CD4-positive, alpha-beta T cell treated with Interleukin-21 for 1 hour (primary cell): ENCODE measurements around the gene KRTAP5-9.
"Not testable (repeated sequence)": the region's sequence is repeated elsewhere in the genome, so short reads cannot be mapped to it uniquely, and the experiment has no call there.

Source experiments
- DNase-seq: peaks from one replicate; pipeline ENCODE4 v3.0.0-alpha.2; 2020

The KRTAP5-9 gene

GRCh38 chr11:71534711-71535608 lies 13.3 kb upstream of the KRTAP5-9 start:
- DNase-seq: not testable (repeated sequence)

DNA sequence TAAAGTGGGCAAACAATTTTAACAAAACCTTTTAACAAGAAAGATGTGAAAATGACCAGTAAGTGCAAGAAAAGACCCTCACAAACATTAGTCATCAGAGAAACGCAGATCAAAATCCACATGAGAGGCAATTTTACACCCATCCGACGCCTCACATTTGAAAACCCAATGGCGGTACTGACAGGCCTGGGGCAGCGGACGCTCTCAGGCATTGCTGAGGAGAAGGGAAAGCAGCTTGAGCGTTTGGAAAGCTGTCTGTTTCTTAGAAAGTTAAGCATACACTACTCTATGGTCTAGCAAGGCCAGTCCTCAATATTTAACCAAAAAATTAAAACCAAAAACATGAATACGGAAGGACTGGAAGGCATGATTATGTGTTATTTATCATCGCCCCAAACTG lies 12.4 kb upstream of the KRTAP5-9 start:
- DNase-seq: no peak

- no peak for DNase-seq
Observed at GRCh38 chr11:71537537-71537936, 10.7 kb upstream of the KRTAP5-9 start.

- not testable (repeated sequence) for DNase-seq
Observed at GRCh38 chr11:71537977-71538665, 10.1 kb upstream of the KRTAP5-9 start, which contains the start of gene KRTAP5-8. Gene KRTAP5-8, plus strand, starts transcription at chr11:71538025. Its CDS starts 31 bp downstream, at chr11:71538056.

GRCh38 chr11:71538666-71538990 lies 9.6 kb upstream of the KRTAP5-9 start:
- DNase-seq: no peak

- DNase-seq: no peak
Observed at GRCh38 chr11:71539017-71539416, 9.2 kb upstream of the KRTAP5-9 start.

- DNase-seq: not testable (repeated sequence)
Observed at GRCh38 chr11:71539971-71540370, 8.2 kb upstream of the KRTAP5-9 start.

- not testable (repeated sequence) for DNase-seq
Observed at GRCh38 chr11:71540521-71541304, 7.5 kb upstream of the KRTAP5-9 start.

DNA sequence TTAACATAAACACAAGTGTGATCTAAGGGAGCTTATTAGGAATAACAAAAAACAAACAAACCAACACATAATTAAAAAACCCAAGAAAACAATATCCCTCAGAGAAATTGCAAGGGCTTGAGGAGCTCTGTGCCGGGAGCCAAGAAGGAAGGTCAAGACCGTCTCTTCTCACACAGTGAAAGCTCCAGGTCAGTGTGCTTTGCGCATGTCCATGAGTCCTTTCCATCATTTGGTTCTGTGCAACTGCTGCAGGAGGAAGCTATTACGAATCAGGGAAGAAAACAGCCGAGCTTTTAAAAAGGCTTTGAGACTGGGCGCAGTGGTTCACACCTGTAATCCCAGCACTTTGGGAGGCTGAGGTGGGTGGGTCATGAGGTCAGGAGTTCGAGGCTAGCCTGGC lies 5.8 kb upstream of the KRTAP5-9 start:
- DNase-seq: no peak

DNA sequence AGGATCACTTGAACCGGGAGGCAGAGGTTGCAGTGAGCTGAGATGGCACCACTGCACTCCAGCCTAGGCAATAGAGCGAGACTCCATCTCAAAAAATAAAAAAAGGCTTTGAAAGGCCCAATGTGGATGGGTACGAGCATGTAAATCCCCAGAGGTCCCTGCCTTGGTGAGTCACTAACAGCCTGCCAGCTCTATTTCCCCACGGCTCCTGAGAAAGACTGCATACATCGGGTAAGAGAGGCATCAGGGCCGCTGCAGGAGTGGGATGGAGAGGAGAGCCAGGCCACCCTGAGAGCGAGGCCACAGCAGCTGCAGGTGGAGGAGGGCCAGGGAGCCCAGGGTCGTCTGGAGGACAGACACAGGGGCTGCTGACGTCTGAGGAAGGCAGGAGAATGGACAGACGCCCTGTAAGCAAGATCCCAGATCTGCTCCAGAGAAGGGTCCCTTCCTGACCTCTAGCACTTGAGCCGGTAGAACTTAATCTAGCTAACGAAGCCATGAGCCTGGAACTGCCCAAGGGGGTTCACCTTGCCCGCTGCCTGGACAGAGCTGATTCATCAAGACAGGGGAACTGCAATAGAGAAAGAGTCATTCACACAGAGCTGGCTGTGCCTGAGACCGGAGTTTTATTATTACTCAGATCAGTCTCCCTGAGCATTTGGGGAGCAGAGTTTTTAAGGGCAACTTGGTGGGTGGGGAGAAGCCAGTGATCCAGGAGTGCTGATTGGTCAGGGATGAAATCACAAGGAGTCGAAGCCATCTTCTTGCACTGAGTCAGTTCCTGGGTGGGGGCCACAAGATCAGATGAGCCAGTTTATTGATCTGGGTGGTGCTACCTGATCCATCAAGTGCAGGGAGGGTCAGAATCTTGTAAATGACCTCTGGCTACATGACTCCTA lies 5.1 kb upstream of the KRTAP5-9 start:
- no peak for DNase-seq

DNA sequence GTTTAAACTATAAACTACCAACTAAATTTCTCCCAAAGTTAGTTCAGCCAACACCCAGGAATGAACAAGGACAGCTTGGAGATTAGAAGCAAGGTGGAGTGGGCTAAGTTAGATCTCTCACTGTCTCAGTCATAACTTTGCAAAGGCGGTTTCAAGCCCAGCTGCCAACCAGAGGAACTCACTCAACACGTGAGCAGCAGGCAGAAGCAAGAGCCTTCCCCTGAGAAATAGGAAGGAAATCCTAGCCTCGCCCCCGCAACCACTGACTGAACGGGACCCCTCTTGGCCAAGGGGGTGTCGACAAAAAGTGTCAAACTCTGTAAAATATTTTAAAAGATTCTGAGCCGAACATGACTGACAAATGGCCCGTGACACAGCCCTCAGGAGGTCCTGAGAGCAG lies 4.4 kb upstream of the KRTAP5-9 start:
- DNase-seq: no peak

DNA sequence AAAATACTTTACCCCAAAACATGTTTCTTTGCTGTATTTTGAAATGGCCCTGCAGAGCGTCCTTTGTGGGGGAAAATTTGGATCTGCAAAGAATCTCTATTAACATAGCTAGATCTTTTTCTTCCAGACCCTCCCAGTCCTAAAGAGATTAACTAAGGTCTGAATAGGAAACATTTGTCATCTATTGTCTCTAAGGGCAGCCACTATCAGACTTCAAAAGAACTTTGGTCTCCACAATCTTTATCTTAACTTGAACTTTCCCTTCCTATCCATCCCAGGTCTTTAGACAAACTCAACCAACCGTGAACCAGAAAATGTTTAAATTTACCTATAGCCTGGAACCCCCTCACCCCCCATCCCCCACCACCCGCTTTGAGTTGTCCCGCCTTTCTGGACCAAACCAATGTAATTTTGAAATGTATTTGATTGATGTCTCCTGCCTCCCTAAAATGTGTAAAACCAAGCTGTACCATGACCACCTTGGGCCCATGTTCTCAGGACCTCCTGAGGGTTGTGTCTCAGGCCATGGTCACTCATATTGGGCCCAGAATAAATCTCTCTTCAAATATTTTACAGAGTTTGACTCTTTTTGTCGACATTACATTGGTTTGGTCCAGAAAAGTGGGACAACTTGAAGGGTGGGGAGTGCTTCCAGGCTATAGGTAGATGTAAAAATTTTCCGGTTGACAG lies 3.5 kb upstream of the KRTAP5-9 start:
- DNase-seq: no peak

GRCh38 chr11:71545405-71545966 lies 2.7 kb upstream of the KRTAP5-9 start:
- no peak for DNase-seq

DNA sequence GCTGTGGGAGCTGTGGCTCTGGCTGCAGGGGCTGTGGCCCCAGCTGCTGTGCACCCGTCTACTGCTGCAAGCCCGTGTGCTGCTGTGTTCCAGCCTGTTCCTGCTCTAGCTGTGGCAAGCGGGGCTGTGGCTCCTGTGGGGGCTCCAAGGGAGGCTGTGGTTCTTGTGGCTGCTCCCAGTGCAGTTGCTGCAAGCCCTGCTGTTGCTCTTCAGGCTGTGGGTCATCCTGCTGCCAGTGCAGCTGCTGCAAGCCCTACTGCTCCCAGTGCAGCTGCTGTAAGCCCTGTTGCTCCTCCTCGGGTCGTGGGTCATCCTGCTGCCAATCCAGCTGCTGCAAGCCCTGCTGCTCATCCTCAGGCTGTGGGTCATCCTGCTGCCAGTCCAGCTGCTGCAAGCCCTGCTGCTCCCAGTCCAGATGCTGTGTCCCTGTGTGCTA lies 514 bp downstream of the KRTAP5-9 start:
- DNase-seq: no peak

- DNase-seq: no peak
Observed at GRCh38 chr11:71551711-71552110, 3.5 kb downstream of the KRTAP5-9 start.

- no peak for DNase-seq
Observed at GRCh38 chr11:71554996-71555395, 6.8 kb downstream of the KRTAP5-9 start.

DNA sequence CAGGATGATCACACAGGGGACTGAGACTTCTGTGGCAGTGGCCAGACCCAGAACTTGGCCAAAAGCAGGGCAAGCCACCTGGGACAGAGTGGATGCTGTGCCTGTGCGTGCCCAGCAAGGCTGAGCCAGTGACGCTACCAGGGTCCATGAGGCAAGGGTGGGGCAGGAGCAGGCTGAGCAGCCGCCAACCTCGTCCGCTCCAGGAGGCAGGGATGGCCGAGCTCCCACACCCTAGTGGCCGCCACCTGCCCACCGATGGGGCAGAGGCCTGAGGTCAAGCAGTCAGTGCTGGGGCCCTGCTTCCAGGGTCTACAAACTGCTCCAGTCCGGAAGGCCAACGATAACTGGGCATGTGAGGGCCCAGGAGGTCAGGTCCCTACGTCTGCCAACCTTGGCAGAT lies 7.3 kb downstream of the KRTAP5-9 start:
- no peak for DNase-seq

GRCh38 chr11:71556018-71556417 lies 7.8 kb downstream of the KRTAP5-9 start:
- no peak for DNase-seq

GRCh38 chr11:71557257-71557656 lies 9.0 kb downstream of the KRTAP5-9 start:
- DNase-seq: no peak

GRCh38 chr11:71558996-71559395 lies 10.8 kb downstream of the KRTAP5-9 start:
- DNase-seq: no peak

DNA sequence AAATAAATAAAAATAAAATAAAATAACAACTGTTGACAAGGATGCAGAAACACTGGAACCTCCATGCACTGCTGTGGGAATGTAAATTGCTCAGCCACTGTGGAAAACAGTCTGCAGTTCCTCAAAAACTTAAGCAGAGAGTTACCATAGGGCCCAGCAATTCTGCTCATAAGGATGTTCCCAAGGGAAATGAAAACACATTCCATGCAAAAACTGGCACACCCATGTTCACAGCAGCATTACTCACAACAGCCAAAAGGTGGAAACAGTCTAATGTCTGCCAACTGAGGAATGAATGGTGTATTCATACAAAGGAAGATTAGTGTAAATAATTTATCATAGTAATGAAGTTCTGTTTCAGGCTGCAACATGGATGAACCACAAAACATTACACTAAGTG lies 13.9 kb downstream of the KRTAP5-9 start:
- DNase-seq: no peak
